GM21381 (cell line): ENCODE results near the gene EMSY.
A peak's percentile ranks its signal among the peaks of the same experiment; 100 is the strongest.
"Not testable (repeated sequence)": the region's sequence is repeated elsewhere in the genome, so short reads cannot be mapped to it uniquely, and the experiment has no call there.

Source experiments
- ATAC-seq: cut with Tn5 transposase; IDR thresholded peaks from one replicate; pipeline ENCODE4 v1.9.1; 2021; ENCODE audit warnings: mild to moderate bottlenecking, moderate library complexity; ENCODE audit not compliant: unreplicated experiment

The EMSY gene, protein sequence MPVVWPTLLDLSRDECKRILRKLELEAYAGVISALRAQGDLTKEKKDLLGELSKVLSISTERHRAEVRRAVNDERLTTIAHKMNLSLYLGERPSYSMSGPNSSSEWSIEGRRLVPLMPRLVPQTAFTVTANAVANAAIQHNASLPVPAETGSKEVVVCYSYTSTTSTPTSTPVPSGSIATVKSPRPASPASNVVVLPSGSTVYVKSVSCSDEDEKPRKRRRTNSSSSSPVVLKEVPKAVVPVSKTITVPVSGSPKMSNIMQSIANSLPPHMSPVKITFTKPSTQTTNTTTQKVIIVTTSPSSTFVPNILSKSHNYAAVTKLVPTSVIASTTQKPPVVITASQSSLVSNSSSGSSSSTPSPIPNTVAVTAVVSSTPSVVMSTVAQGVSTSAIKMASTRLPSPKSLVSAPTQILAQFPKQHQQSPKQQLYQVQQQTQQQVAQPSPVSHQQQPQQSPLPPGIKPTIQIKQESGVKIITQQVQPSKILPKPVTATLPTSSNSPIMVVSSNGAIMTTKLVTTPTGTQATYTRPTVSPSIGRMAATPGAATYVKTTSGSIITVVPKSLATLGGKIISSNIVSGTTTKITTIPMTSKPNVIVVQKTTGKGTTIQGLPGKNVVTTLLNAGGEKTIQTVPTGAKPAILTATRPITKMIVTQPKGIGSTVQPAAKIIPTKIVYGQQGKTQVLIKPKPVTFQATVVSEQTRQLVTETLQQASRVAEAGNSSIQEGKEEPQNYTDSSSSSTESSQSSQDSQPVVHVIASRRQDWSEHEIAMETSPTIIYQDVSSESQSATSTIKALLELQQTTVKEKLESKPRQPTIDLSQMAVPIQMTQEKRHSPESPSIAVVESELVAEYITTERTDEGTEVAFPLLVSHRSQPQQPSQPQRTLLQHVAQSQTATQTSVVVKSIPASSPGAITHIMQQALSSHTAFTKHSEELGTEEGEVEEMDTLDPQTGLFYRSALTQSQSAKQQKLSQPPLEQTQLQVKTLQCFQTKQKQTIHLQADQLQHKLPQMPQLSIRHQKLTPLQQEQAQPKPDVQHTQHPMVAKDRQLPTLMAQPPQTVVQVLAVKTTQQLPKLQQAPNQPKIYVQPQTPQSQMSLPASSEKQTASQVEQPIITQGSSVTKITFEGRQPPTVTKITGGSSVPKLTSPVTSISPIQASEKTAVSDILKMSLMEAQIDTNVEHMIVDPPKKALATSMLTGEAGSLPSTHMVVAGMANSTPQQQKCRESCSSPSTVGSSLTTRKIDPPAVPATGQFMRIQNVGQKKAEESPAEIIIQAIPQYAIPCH (N-terminal part only)

GRCh38 chr11:76444384-76445120, at the start of gene EMSY:
Gene EMSY (plus strand): TSS chr11:76445018. CDS start chr11:76446939, 1,921 bp downstream.
- peak; percentile 92 for ATAC-seq

DNA sequence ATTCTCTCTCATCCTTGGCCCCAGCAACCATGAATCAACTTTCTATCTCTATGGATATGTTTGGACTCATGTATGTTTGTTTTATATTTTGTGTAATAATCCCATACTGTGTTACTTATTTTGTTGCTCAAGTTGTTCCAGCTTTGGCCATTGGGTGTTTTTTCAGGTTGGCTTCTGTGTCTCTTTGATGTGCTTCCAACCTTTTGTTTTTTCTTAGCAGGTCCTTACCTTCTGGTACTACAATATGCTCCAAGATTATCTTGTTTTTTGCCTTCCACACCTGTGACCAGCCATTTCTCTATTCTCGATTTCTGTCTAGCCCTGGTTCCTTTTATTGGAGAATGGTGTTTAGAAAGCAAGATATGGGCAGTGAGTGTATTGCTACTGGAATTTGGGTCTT, 49.5 kb upstream of the EMSY start:
- ATAC-seq, result no peak

DNA sequence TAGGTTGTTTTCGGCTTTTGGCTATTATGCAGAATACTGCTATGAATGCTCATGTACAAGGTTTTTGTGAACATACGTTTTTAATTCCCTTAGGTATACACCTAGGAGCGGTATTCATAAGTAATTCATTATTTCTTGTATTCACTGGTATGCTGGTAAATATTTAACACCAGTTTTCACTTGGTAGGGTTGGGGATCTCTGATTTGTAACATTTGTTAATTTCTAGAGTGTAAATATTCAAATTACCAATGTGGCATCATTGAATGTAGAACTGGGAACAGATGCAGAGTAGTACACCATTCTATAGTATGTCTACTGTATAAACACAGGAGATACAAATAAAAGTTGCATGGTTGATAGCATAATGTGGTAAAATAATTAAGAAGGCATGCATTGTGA, 47.4 kb upstream of the EMSY start:
- no peak for ATAC-seq

DNA sequence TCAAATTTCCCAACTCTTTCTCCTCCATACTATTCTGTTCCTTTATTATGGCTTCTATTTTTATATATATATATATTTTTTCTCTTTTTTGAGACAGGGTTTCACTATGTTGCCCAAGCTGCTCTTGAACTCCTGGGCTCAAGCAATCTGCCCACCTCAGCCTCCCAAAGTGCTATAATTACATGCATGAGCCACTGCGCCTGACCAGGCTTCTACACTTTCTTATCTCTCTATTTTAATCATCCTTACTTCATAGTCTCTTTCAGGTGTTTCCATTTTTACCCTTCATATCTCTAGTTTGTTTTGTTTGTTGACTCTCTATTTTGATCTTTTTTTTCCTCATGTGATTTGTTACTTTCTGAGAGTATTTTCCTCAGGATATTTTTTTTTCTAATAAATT, 43.9 kb upstream of the EMSY start:
- ATAC-seq, result no peak

DNA sequence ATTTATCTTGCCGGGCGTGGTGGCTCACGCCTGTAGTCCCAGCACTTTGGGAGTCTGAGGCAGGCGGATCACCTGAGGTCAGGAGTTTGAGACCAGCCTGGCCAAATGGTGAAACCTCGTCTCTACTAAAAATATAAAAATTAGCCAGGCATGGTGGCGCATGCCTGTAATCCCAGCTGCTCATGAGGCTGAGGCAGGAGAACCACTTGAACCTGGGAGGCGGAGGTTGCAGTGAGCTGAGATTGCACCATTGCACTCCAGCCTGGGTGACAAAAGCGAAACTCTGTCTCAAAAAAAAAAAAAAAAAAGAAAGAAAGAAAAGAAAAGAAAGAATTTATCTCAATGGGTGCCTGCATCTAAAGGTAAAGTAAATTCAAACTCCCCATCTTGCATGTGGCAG, 43.3 kb upstream of the EMSY start:
- not testable (repeated sequence) for ATAC-seq

- ATAC-seq, result no peak
These were observed 38.5 kb upstream of the EMSY start for GRCh38 chr11:76406359-76406758.

DNA sequence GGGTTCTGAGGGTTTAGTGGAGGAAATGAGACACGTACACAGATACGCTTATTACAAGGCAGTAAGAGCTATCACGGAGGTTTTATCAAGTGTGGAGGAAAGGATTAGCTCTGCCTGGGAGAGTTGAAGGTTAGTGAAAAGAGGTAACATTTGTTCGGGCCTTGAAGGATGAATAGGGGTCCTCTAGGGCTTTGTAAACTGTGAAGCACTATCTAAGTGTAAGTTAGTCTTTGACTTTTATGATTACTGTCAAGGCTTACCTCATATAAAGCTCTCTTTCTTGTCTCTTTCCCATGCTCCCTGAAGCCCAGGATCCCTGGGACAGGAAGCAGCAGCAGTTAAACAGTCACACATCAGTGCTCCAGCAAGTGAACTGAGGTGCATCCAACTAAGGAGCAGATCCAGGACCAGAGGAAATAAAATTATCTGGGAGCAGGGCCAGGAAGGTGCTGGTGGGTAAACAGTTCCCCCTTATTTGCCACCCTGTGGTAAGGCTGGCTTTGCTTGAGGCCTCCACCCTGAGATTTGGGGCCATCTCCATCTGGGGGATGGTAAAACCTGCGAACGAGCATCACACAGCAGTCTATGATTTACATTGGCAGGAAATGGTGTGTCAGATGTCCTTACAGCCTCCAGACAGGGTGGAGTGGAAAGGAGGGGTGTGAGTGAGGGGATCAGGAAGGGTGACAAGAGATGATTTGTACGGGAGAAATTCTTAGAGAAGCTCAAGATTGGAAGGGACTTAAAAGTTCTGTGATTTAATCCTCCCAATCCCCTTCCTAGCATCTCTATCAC, 36.5 kb upstream of the EMSY start:
- no peak for ATAC-seq

DNA sequence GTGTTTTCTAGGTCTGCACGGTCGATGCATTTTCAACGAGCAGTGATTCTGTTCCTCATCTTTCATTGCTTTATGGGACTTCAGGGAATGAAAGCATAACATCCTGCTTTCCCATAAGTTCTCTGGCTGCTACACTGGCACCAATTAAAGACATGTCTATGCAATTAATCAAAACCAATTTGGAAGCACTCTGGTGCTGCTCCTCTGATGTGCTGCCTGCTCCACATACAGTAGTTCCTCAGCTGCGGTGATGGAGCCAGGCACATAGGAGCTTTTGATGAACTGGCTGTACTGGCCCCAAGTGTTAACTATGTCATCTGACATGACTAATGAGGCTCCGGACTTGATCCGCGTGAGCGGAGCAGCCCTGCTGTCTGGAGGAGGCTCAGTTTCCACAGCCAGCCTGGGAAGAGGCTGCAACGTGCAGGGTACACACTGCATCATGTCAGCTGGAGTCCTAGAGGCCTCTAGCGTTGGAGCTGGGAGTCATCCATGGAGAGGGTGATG, 33.9 kb upstream of the EMSY start:
- no peak for ATAC-seq

DNA sequence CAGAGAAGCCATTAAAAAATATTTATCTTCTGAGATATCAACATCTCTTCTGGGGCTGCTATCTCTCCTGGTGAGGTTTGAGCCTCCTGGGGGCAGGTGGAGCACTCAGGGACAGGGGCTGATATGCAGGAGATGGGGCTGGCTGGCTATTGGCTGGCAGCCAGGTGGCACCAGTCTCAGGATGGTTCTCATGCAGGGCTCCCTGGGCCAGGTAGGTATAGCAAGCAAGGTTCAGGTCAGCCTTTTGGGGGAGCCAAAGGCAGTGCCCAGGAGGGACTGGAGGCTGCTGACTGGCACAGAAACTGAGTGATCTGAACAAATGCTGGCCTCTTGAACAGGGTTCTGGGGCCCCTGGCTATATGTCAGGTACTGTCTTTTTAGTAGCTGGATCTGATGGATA, 29.7 kb upstream of the EMSY start:
- no peak for ATAC-seq

GRCh38 chr11:76419896-76420295, 24.9 kb upstream of the EMSY start:
- no peak for ATAC-seq

- ATAC-seq, result no peak
These were observed 20.4 kb upstream of the EMSY start for GRCh38 chr11:76424379-76424778.

- no peak for ATAC-seq
These were observed 19.9 kb upstream of the EMSY start for GRCh38 chr11:76424891-76425290.

- ATAC-seq, result no peak
These were observed 18.2 kb upstream of the EMSY start for GRCh38 chr11:76426660-76427059.

DNA sequence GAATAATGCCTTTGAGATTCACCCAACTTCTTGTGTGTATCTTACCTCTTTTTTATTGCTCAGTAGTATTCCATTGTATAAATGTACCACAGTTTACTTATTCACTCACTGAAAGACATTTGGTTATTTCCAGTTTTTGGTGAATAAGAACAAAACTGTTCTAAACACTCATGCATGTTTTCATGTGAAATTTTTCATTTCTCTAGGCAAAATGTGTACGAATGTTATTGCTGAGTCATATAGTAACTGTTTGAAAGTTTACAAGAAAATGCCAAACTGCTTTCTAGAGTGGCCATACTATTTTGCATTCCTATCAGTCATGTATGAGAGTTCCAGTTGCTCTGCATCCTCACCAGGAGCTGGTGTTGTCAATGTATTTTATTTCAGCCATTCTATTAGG, 8.8 kb upstream of the EMSY start:
- no peak for ATAC-seq

DNA sequence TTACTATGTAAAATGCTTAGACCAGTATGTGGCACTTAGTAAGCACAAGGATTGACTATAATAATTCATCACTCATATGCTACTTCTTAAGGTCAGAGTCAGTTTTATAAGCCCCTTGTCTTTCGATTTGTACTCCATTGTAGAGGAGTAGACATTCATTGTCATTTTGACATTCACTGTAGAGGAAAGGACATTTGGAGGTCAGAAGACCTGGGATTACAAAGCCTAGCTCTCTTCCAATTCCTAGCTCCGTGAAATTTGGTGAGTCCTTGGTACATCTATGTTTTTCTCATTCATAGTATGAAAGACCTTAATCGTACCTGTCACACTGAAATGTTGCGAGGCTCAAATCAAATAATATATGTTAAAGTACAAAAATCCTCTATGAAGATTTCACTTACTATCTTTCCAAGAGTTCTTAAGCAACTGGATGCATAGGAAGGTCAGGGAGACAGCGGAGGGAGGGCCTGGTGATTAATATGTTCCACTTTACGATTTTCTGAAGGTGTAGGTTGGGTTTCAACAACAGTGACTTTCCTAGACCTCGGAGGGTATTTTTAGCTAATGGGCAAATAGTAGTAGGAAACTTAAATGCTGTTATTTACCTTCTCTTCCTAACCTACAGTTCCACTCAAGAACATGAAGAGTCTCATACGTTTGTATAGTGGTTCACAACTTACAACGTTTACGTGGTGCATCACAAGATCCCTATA, 1.4 kb upstream of the EMSY start:
- no peak for ATAC-seq

- no peak for ATAC-seq
These were observed 794 bp upstream of the EMSY start for GRCh38 chr11:76444065-76444383.

DNA sequence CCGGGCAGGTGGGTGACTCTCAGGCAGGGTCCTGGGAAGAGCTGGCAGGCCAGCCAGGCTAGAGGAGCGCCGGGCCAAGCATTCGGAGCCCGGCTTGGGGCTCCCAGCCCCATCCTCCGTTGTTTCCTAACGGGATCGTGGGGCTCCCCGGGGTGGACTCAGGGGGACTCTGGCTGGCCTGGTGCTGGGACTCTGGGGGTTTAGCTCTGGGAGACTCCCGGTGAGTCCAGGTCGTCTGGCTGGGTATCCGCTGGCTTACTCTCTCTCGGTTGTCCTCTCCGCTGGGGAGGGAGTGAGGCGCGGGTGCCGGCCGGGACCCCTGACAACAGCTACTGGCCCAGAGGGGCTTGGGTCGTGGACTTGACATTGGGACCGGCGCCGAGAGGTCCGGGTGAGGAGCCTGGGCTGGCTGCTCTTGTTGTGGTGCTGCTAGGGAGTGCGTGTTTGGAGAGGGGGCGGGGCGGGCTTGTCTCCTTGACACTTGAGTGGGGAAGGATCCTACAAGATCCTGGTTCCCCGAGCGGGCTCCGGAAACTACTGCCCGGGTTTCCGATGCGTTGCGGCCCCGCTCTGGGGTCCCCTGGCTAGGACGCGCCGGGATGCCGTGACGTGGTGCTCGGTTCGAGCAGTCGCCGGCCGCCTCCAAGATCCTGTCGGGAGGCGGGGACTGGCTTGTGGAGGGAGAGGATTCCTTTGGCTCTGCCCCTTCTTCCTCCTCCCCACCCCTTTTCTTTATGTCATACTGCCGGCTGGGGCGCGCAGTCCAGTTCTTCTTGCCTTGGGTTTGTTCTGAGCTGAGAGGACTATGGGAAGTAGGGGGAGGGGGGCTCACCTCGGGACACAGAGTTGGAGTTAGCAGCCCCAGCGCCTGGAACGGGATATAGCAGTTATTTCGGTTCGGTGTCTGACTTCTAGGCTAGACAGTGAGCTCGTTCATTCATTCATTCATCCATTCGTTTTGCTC, 585 bp downstream of the EMSY start:
- peak; percentile 23 for ATAC-seq

GRCh38 chr11:76448506-76448905, 3.7 kb downstream of the EMSY start:
- no peak for ATAC-seq
